ENCODE measurements around the gene ANO6. TPM values are rescaled to one million over a fixed set of nuclear protein-coding genes. Genes with fewer than 3 reads are reported as not detected.

ANO6 gene
- polyA plus RNA-seq, 1 donor (not counting 4 experiments of a cell fraction or from before 2014, with no cell fraction given), result 64.3 TPM

- Histone ChIP-seq H3K9ac (ENCODE audit: control insufficient read depth, extremely low read depth, insufficient read depth, low read length) (no peak overlapping the region), H3K9me3 (ENCODE audit: control insufficient read depth, low read depth, low read length) (no peaks in the 10 kb centered on the region), H3K4me3 (ENCODE audit: control insufficient read depth in 2 of 3, extremely low read depth in 1 of 3, insufficient read depth in 2 of 3, low read depth in 1 of 3, low read length in 3 of 3) (no peak overlapping the region), H2AFZ (ENCODE audit: control insufficient read depth, low read length) (no peak overlapping the region), H3K27me3 (ENCODE audit: control insufficient read depth, extremely low read depth, insufficient read depth, low read length) (no peaks in the 10 kb centered on the region), H4K20me1 (ENCODE audit: control insufficient read depth, extremely low read depth, insufficient read depth, low read length) (peaks cover 2% of the 10 kb centered on the region), H3K27ac (ENCODE audit: control insufficient read depth, insufficient read depth, low read length) (peak overlapping the region; percentile 11), H3K36me3 (ENCODE audit: control insufficient read depth in 2 of 2, extremely low read depth in 1 of 2, insufficient read depth in 2 of 2, low read length in 2 of 2) (peaks cover 0 to 5% of the 10 kb centered on the region in 2 experiments), H3K9me1 (ENCODE audit: control insufficient read depth, extremely low read depth, insufficient read depth, low read length) (no peaks in the 10 kb centered on the region), H3K79me2 (ENCODE audit: control insufficient read depth, insufficient read depth, low read length) (peaks cover 11% of the 10 kb centered on the region), H3K4me2 (ENCODE audit: control insufficient read depth, extremely low read depth, insufficient read depth, low read depth, low read length) (no peak overlapping the region), H3K4me1 (ENCODE audit: control insufficient read depth, extremely low read depth, insufficient read depth, low read length) (peaks cover 13% of the 10 kb centered on the region)
- DNase-seq (ENCODE audit: low read depth, low spot score) (peak; percentile 71), FAIRE-seq (peak; percentile 20)
- dilution Hi-C loops (cut with MboI; ENCODE audit: extremely low pct_ligation_motif_present, low sequenced_read_pairs), result no loop called here
- no peak for TF ChIP-seq CTCF (optimal IDR thresholded peaks at IDR 0.05 in 1 of 3, IDR thresholded peaks at IDR 0.05 in 1 of 3, conservative IDR thresholded peaks at IDR 0.05 in 1 of 3; ENCODE audit: extremely low read depth in 1 of 3, insufficient read depth in 2 of 3, low read length in 3 of 3)
Observed at GRCh38 chr12:45336331-45336730, 120.4 kb downstream of the ANO6 start.

DNA sequence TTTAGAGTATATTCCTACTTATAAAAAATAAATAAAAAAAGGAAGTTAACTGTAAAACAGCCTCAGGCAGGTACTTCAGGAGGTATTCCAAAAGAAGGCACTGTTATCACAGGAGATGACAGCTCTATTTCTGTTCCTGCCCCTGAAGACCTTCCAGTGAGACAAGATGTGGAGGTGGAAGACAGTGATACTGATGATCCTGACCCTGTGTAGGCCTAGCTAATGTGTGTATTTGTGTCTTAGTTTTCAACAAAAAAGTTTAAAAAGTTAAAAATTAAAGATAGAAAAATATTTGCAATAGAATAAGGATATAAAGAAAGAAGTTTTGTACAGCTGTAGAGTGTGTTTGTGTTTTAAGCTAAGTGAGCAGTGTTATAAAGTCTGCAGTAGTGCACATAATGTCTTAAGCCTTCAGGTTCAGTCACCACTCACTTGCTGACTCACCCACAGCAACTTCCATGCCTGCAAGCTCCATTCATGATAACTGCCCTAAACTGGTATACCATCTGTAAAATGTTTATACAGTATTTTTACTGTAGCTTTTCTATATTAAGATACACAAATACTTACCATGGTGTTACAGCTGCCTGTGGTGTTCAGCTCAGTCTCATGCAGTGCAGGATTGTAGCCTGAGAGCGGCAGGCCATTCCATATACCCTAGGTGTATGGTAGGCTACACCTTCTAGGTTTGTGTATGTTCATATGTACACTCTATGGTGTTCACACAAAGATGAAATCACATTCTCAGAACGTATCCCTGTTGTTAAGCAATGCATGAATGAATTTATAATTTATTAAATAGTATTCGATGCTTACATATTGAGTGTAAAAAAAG, 121.1 kb downstream of the ANO6 start:
- Histone ChIP-seq H3K27me3 (ENCODE audit: control insufficient read depth, extremely low read depth, insufficient read depth, low read length) (no peaks in the 10 kb centered on the region), H3K36me3 (ENCODE audit: control insufficient read depth in 2 of 2, extremely low read depth in 1 of 2, insufficient read depth in 2 of 2, low read length in 2 of 2) (peaks cover 0 to 5% of the 10 kb centered on the region in 2 experiments), H4K20me1 (ENCODE audit: control insufficient read depth, extremely low read depth, insufficient read depth, low read length) (peaks cover 2% of the 10 kb centered on the region), H3K79me2 (ENCODE audit: control insufficient read depth, insufficient read depth, low read length) (peaks cover 11% of the 10 kb centered on the region), H3K4me1 (ENCODE audit: control insufficient read depth, extremely low read depth, insufficient read depth, low read length) (peaks cover 13% of the 10 kb centered on the region), H3K27ac (ENCODE audit: control insufficient read depth, insufficient read depth, low read length) (peak overlapping the region; percentile 55), H3K9me1 (ENCODE audit: control insufficient read depth, extremely low read depth, insufficient read depth, low read length) (no peaks in the 10 kb centered on the region), H3K9ac (ENCODE audit: control insufficient read depth, extremely low read depth, insufficient read depth, low read length) (no peak overlapping the region), H3K9me3 (ENCODE audit: control insufficient read depth, low read depth, low read length) (no peaks in the 10 kb centered on the region), H3K4me2 (ENCODE audit: control insufficient read depth, extremely low read depth, insufficient read depth, low read depth, low read length) (peak overlapping the region; percentile 20), H2AFZ (ENCODE audit: control insufficient read depth, low read length) (no peak overlapping the region), H3K4me3 (ENCODE audit: control insufficient read depth in 2 of 3, extremely low read depth in 1 of 3, insufficient read depth in 2 of 3, low read depth in 1 of 3, low read length in 3 of 3) (no peak overlapping the region)
- DNase-seq (ENCODE audit: low read depth, low spot score), result no peak
- peak; percentile 88 for FAIRE-seq
- dilution Hi-C loops (cut with MboI; ENCODE audit: extremely low pct_ligation_motif_present, low sequenced_read_pairs), result no loop called here
- no peak for TF ChIP-seq CTCF (optimal IDR thresholded peaks at IDR 0.05 in 1 of 3, IDR thresholded peaks at IDR 0.05 in 1 of 3, conservative IDR thresholded peaks at IDR 0.05 in 1 of 3; ENCODE audit: extremely low read depth in 1 of 3, insufficient read depth in 2 of 3, low read length in 3 of 3)
- TF ChIP-seq EZH2 (IDR thresholded peaks at IDR 0.05; ENCODE audit: low read length), result no peak

Data from keratinocyte (primary cell).